Measurements from ENCODE around the gene KRTAP5-2. TPM values are rescaled to one million over a fixed set of nuclear protein-coding genes. Genes with fewer than 3 reads are reported as not detected.

KRTAP5-2 gene, protein sequence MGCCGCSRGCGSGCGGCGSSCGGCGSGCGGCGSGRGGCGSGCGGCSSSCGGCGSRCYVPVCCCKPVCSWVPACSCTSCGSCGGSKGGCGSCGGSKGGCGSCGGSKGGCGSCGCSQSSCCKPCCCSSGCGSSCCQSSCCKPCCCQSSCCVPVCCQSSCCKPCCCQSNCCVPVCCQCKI
- total RNA-seq, result not detected

GRCh38 chr11:1597994-1598380 is at the start of gene KRTAP5-2:
Gene KRTAP5-2 (minus strand): TSS chr11:1598294. CDS start chr11:1598250, 44 bp downstream.
- TF ChIP-seq CTCF (IDR thresholded peaks at IDR 0.05; ENCODE audit: low read depth), result no peak

- no peak for TF ChIP-seq CTCF (IDR thresholded peaks at IDR 0.05; ENCODE audit: low read depth)
Measured at GRCh38 chr11:1645357-1645821, 47.3 kb upstream of the KRTAP5-2 start.

- TF ChIP-seq CTCF (IDR thresholded peaks at IDR 0.05; ENCODE audit: low read depth), result no peak
Measured at GRCh38 chr11:1644601-1645356, 46.7 kb upstream of the KRTAP5-2 start.

DNA sequence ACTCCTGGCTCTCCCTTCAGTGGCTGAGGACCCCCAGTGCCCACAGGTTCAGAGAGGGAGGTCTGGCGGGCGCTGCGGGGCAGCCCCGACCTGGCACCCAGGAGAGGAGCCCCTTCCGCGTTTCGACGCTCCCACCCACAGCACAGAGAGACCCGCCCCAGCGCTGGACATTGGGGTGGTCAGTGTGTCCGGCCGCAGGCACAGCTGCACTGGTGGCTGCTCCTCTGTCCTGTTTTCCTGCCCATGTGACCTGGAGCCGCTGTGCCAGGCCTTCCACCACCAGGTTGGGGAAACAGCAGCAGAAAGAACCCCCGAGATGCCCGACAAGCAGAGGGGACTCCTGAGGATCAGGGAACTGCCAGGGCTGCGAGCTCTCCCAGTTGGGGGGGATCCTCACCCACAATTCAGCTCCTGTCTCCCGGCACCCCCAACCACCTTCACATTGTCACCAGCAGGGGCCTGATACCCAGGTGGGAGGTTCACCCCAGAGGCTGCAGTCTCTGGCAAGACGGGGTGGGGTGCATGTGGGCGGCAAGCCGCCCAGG is 45.1 kb upstream of the KRTAP5-2 start:
- TF ChIP-seq CTCF (IDR thresholded peaks at IDR 0.05; ENCODE audit: low read depth), result no peak

DNA sequence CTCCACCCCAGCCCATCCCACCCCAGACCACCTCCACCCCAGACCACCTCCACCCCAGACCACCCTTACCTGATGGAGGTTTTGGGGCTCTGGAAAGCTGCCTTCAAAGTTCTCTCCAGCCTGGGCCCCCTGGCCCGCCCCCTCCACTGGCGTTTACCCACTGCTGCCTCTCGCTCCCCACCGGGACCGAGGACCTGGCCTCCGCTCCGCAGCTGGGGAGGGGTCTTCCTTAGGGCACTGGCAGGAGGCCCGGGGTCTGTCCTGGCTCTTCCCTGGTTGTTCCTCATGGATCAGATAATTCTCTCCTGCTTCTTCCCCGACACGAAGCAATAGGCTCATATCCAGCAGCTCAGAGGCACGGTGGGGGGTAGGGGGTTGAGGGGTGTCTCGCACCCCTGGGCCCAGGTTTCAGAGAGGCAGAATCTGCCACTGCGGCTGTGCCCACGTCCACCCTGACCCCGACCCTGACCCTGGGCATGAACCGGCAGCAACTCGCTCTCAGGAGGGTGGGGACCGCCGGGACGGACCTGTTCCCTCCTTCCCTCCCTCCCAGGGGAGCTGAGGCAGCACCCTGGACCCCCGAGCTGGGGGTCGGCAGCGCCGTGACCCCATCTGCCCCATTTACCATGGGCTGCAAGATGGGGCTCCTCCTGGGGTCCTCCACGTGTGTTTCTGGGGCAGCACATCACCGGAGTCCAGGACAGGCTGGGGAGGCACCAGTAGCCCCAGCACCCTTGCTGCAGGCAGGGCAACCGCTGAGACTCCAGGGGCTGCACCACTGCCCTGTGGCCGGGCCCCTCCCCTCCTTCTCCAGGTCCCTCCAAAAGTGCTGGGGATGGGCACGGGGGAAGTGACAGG is 44.4 kb upstream of the KRTAP5-2 start:
- no peak for TF ChIP-seq CTCF (IDR thresholded peaks at IDR 0.05; ENCODE audit: low read depth)

DNA sequence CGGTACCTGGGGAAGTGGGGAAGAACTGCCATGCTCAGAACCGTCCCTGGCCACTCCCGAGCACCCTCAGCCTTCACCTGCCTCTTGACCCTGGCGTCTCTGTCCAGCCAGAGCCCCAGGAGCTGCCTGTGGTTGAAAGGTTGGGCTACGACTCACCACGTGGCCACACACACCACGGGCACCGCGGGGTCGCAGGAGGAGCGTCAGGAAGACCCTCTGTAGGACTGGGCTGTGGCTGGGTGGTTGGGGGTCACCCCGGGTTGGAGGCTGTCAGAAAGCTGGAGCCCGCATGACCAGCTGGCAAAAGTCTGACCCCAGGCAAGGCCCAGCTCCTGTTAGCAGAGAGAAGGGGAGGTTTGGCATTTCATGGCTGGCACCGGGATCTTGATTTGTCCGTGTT is 43.0 kb upstream of the KRTAP5-2 start:
- TF ChIP-seq CTCF (IDR thresholded peaks at IDR 0.05; ENCODE audit: low read depth), result no peak
